HG03025 (cell line): ENCODE data around the gene KISS1.

ENCODE experiments used
- ATAC-seq: cut with Tn5 transposase; IDR thresholded peaks from one replicate; pipeline ENCODE4 v1.9.1; 2021; ENCODE audit warnings: mild to moderate bottlenecking, moderate library complexity; ENCODE audit not compliant: unreplicated experiment, low FRiP score

The KISS1 gene

GRCh38 chr1:204219971-204220616 is 23.8 kb upstream of the KISS1 start:
- no peak for ATAC-seq

DNA sequence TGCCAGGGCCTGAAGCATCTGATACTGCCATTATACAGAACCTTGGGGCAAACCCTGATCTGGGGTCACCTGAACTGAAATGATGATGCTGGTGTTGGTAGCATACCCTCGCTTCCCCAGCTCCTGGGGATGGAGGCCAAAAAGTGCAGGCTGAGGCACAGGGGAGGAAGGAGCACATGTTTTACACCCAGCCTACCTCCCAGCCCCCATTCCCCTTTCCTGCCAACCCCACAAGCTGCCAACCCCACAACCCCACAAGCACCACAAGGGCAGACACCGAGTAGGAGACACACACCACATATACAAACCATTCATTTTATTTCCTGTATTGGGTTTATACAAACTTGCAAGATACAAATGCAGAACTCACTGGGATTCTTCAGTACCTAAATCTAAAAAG is 22.3 kb upstream of the KISS1 start:
- ATAC-seq, result no peak

DNA sequence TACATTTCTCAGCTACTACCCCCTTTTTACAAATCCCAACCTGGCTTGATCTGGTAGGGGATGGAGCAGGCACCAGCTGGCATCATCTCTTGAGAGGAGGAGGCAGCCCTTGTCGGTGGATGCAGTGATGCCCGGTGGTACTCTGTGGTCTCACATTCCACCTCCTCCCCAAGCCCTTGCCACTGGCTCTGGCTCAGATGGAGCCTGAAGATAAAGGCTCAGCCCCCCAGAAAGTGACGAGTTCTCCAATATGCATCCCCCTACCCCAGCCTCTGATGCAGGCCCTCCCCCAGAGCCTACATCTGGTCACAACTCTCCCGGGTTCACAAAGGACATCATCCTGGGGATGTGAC is 21.3 kb upstream of the KISS1 start:
- ATAC-seq, result no peak

DNA sequence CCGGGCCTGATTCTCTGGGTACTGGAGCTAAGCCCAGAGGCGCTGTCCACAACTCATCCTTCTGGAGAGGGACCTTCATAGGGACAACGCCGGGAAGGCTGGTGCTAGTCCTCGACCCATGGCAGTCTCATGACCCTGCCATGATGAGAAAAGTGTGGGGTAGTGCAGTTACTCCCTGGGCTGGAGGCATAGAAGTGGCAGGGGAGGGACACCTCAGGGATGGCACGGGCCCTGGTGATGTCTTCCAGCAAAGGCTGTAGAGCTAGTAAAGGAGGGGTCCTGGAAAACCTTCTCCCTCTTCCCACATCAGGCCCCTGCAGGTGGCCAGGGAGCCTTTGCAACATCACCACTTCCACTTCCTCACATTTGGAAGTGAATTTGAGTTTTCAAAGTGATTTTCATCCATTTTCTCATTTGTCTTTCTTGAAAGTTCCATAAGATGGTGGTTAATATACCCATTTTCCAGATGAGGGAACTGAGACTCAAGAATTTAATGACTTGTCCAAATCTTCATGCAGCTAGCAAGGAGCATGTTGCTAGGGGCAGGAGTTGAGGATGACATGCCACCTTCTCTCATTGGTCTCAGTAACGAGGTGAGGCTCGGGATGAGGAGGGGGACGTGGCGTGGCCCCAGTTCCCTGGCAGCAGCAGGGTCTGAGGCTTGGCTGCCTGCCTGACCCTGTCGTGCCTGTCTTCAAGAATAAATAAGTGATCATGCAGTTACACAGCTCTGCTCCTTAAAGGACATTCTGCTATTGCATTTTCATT is 20.8 kb upstream of the KISS1 start:
- no peak for ATAC-seq

- no peak for ATAC-seq
Observed at GRCh38 chr1:204216236-204216635, 19.9 kb upstream of the KISS1 start.

DNA sequence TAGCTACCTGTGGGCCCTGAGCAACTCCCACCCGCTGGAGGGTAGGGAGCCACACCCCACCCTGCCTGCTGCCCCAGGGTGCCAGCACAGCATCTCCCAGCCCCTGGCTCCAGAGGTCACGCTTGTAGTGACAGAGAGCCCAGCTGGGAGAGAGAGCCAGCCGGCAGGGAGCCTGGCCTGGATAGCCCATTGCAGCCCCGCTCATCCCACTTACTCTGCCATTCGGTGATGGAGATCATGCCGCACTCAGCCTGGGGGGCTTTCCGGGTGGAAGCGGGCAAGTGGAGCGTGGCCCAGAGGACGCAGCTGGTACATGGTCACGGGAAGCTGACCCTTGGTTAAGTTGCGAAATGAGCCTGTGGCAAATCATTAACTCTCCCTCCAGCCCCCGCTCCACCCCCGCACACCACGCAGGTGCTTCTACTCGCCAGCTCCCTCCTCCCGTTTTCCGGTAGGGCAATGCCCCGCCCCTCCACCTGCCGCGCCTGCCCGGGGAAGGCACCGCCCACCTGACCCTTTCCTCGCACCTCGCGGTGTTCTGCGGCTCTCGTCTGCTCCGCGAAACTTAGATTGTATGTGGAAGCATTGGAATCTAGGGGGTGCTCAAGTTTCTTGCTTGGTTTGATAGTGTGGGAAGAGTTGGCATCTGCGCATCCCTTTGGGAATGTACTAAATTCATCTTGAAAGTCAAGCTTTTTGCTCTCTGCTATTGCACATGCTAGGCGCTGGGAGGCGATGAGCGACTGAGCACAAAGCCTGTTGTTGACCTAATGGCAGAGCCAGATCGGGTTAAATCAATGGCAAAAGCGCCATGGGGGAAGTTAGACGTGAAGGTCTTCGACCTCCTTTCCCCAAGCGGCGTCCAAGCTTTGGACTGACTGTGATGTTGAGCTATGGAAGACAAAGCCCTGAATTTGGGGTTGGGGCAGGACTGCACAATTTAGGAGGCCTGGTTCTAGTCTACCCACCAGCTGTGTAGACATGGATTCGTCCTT is 17.7 kb upstream of the KISS1 start, which contains the start of gene GOLT1A:
TSS of gene GOLT1A (minus strand) at position 321 of the 995 bp plus-strand sequence. CDS start at position 239, 82 bp downstream.
- no peak for ATAC-seq

DNA sequence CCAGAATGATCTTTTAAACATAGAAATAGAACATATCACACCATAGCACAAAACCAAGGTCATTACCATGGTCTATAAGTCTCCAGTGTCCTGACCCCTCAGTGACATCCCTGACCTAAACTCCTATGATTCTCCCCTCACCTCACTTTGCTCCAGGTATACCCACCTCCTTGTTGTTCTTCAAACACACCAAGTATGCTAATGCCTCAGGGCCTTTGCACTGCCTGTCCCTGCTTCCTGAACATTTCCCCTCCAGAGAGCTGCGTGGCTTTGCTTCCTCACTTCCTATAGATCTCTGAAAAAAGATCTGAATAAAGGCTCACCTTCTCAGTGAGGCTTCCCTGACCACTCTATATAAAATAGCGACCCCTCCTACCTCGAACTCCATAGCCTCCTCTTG is 16.4 kb upstream of the KISS1 start:
- no peak for ATAC-seq

- ATAC-seq, result no peak
Observed at GRCh38 chr1:204211046-204211445, 14.8 kb upstream of the KISS1 start.

DNA sequence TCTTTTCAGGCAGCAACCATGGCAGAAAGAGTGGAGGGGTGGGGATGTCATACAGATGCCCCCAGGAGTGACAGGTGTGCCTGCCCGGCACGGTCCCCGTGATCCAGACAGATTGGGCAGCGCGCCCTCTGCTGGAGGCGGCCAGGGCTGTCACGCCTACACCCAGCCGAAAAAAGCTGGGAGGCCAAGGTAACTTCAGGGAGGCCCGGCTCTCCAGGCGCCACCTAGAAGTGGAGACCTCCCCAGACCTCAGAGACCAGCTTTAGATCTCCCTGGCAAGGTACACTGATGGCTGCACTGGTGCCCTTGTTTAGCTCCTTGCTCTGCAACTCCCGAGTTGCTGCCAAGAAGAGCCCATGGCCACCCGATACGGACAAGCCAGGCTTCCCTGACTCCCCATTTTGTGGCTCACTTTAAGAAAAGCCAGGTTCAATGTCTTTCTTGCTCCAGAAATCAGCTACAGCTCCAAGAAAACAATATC is 10.9 kb upstream of the KISS1 start:
- no peak for ATAC-seq

DNA sequence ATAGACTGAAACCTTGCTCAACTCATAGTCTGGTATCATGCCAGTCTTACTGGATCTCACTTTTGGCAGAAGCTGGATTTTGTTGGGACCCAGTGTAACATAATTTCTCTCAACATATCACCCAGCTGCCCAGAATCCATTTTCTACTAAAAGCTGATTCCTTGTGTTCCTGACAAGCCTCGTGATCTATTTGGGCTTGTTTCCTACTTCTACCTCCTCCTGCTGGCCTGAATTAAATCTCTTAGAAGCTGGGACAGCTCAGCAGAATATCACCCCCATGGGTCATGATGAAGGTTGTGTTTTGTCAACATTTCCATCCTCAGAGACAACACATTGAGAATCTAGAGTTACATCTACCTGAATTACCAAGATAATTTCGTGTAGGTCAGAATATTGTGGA is 9.8 kb upstream of the KISS1 start:
- no peak for ATAC-seq

- no peak for ATAC-seq
Observed at GRCh38 chr1:204205486-204205885, 9.2 kb upstream of the KISS1 start.

GRCh38 chr1:204204944-204205343 is 8.7 kb upstream of the KISS1 start:
- ATAC-seq, result no peak

DNA sequence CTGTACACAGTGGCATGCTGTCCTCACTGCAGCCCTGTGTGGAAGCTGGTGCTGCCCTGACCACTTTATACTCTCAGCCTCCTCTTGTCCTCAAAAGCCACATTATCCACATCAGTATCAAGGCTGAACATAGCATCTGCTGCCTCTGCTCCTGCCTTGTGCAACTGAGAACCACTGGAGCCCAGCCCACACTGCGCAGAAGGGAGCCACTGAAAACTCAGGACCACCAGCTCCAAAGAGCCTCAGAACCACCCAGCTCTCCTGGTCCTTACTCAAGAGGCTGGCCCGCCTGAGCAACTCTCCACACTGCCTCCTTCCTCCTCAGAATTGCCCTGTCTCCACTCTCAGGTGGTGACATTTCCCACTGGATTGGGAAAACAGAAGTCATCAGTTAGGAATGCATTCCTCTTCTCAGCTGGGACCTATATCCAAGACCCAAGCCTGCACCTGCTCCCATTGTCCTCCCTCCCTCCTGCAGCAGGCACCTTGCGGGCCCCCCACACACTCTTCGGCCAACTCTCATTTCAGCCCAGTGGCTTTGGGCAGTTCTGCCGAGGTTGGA is 7.0 kb upstream of the KISS1 start:
- no peak for ATAC-seq

DNA sequence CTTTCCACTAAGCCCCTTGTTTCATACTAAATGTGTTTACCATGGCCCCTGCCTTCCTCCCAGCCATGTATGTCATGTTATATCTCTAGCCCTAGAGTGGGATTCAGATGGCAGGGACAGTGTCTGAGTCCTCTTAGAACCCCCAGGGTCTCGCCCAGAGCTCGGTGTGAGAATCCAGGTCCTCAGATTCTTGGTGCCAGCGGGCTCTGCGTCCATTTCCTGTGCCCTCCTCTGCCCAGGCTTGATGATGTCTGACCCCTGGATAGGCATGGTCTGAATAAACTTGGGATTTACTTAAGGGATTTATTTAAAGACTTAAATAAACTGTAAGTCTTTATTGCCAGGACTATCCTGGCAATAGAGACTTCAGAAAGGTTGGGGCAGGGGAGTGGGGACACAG is 6.2 kb upstream of the KISS1 start:
- no peak for ATAC-seq

DNA sequence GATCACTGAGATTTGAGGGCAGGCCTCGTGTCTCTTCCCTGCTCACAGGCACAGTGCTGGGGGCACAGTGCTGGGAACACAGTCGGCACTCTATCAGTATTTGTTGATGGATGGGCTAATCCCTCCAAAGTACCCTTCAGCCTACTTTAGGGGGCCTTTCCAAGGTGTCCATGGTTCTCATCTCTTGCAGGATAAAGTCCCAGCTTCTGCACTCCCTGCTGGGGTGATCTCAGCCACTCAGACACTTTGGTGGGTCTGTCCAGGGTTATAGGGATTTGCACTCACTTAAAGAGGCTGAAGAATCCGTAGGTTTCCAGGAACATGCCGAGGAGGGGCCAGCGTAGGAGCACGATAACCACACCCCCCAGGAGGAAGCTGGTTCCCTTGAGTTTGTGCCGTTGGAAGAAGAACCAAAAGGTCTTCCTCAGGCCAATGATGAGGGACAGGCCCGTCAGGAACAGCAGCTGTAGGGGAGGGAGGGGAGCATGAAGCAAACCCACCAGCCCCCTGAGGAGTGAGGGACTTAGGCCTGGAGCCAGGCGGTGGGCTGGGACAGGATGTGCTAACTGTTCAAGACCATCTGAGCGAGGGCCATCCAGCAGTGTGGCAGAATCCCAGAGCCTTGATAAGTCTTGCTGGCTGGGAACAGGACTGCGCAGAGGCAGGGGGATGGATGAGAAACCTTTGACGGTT is 5.2 kb upstream of the KISS1 start:
- no peak for ATAC-seq

DNA sequence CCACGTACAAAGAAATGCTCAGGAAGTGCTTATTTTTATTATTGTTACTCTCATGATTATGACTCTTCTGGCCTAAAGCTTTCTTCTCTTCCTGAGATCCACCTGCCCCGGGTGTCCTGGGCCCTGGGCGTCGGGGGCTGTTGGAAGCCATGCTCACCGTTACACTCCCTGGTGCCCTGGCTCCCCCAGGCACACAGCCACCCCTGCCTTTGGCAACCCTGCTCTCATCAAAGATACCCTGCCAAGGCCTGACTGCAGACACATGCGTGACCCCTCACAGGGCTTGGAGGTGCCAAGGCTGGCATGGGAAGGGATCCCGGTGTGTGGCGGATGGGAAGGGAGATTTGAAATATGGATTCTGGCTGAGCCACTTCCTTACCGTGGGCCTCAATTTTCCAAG is 3.3 kb upstream of the KISS1 start:
- ATAC-seq, result no peak

GRCh38 chr1:204198348-204199340 is 2.4 kb upstream of the KISS1 start:
- no peak for ATAC-seq

GRCh38 chr1:204197068-204197467 is 777 bp upstream of the KISS1 start:
- ATAC-seq, result no peak

DNA sequence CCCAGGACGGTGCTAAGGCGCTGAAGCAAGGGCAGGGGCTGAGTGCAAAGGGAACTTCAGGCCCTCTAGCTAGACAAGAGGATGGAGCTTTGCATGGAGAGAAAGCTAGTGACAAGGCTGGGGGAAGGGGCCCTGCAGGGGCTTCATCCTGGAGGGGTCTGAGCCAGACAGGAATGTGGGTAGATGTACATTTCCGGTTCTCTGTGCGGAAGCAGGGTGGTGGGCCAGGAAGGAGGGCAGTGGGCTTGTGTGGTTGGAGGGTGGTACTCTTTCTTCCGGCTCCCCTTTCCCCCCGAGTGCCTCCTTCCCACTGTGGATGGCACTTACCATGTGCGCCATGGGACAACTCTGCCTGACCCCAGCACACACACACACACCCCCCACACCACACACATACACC is 1.5 kb downstream of the KISS1 start:
- no peak for ATAC-seq
